ENCODE data around the gene ARFGAP1. TPM values are rescaled to one million over a fixed set of nuclear protein-coding genes. Genes with fewer than 3 reads are reported as not detected.

Gene ARFGAP1
- total RNA-seq, 3 donors from 2014 or later (not counting 1 experiment from before 2014, with no cell fraction given), result 118 to 138 (median 127) TPM

DNA sequence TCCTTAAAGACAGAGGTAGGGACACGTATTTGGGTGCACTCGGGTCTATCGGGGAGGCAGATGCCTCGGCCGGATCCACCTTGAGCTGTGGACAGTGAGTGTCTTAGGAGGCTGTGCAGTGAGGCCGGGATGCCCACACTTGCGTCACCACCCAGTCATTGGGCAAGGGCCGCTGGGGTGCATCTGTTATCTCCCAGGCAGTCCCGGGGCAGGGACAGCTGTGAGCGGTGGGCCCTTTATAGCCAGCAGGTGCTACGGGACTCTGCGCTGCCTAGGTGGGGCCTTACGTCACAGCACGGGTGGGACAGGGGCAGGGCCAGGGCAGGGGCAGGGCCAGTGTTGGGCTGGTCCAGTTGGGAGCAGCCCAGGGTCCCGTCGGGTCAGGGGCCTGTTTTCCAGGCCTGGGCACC lies 19.7 kb downstream of the ARFGAP1 start:
- no peaks in the 10 kb centered on the region for H3K4me1 Mint-ChIP-seq
- TF ChIP-seq, protein P1, sequence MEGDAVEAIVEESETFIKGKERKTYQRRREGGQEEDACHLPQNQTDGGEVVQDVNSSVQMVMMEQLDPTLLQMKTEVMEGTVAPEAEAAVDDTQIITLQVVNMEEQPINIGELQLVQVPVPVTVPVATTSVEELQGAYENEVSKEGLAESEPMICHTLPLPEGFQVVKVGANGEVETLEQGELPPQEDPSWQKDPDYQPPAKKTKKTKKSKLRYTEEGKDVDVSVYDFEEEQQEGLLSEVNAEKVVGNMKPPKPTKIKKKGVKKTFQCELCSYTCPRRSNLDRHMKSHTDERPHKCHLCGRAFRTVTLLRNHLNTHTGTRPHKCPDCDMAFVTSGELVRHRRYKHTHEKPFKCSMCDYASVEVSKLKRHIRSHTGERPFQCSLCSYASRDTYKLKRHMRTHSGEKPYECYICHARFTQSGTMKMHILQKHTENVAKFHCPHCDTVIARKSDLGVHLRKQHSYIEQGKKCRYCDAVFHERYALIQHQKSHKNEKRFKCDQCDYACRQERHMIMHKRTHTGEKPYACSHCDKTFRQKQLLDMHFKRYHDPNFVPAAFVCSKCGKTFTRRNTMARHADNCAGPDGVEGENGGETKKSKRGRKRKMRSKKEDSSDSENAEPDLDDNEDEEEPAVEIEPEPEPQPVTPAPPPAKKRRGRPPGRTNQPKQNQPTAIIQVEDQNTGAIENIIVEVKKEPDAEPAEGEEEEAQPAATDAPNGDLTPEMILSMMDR (IDR thresholded peaks at IDR 0.05), result no peak
- DNase-seq (no peak), ATAC-seq (no peak)
- no peak overlapping the region for H3K27ac Mint-ChIP-seq
- H3K27me3 Mint-ChIP-seq (ENCODE audit: low read depth in 2 of 2), result peaks cover 0 to 4% of the 10 kb centered on the region in 2 donors
- H3K36me3 Mint-ChIP-seq, result no peaks in the 10 kb centered on the region
- no peak overlapping the region for H3K4me3 Mint-ChIP-seq
- intact Hi-C loops (cut with micrococcal nuclease), result no loop called here
- H3K9me3 Mint-ChIP-seq, result no peaks in the 10 kb centered on the region
- Histone ChIP-seq H3K36me3 (ENCODE audit: control insufficient read depth, insufficient read depth, low read length) (peaks cover 2% of the 10 kb centered on the region), H3K27ac (ENCODE audit: low read length) (no peak overlapping the region), H3K4me3 (ENCODE audit: low read length) (no peak overlapping the region), H3K4me1 (ENCODE audit: control insufficient read depth, insufficient read depth, low read length) (peaks cover 5% of the 10 kb centered on the region), H3K27me3 (ENCODE audit: control insufficient read depth, insufficient read depth, low read length) (no peaks in the 10 kb centered on the region), H3K9me3 (ENCODE audit: control insufficient read depth, insufficient read depth, low read length) (no peaks in the 10 kb centered on the region)
- WGBS (ENCODE audit: insufficient coverage), result 89% methylated on average over 16 of the region's 16 CpGs

DNA sequence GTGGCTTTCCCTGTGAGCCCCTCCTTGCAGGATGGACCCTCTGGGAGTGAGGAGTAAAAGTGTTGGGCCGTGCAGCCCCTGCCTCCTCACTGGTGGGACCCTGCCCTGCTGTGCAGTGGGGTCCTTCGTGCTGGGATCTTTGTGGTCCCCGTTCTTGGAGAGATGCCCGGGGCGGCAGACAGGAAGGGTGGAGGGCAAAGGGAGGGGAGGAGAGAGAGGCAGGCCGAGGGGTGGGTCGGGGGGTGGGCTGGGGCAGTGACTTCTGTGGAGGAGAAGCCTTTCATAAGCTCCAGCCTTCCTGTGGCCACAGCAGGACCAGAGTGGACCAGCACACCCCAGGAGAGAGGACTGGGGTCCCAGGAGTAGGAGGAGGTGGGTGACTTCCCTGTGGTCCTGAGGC lies 20.3 kb downstream of the ARFGAP1 start, which contains the start of gene COL20A1:
TSS of gene COL20A1 (plus strand) at position 283 of the 400 bp plus-strand sequence. CDS start 1,922 bp downstream, outside the sequence.
- H3K9me3 Mint-ChIP-seq, result no peaks in the 10 kb centered on the region
- no peaks in the 10 kb centered on the region for H3K9me3 ChIP-seq (ENCODE audit: control insufficient read depth, insufficient read depth, low read length)
- ATAC-seq (no peak), DNase-seq (no peak)
- WGBS (ENCODE audit: insufficient coverage), result 25% methylated on average over 7 of the region's 7 CpGs
- peaks cover 5% of the 10 kb centered on the region for H3K4me1 ChIP-seq (ENCODE audit: control insufficient read depth, insufficient read depth, low read length)
- H3K4me3 Mint-ChIP-seq, result no peak within 1 kb of the TSS
- no peaks in the 10 kb centered on the region for H3K4me1 Mint-ChIP-seq
- no peak within 1 kb of the TSS for H3K27ac ChIP-seq (ENCODE audit: low read length)
- H3K27me3 Mint-ChIP-seq (ENCODE audit: low read depth in 2 of 2), result peaks cover 0 to 4% of the 10 kb centered on the region in 2 donors
- no peaks in the 10 kb centered on the region for H3K27me3 ChIP-seq (ENCODE audit: control insufficient read depth, insufficient read depth, low read length)
- no peaks in the 10 kb centered on the region for H3K36me3 Mint-ChIP-seq
- H3K27ac Mint-ChIP-seq, result no peak within 1 kb of the TSS
- H3K36me3 ChIP-seq (ENCODE audit: control insufficient read depth, insufficient read depth, low read length), result peaks cover 2% of the 10 kb centered on the region
- TF ChIP-seq, protein P1 (IDR thresholded peaks at IDR 0.05), result no peak
- H3K4me3 ChIP-seq (ENCODE audit: low read length), result no peak within 1 kb of the TSS
- intact Hi-C loops (cut with micrococcal nuclease), result no loop called here

DNA sequence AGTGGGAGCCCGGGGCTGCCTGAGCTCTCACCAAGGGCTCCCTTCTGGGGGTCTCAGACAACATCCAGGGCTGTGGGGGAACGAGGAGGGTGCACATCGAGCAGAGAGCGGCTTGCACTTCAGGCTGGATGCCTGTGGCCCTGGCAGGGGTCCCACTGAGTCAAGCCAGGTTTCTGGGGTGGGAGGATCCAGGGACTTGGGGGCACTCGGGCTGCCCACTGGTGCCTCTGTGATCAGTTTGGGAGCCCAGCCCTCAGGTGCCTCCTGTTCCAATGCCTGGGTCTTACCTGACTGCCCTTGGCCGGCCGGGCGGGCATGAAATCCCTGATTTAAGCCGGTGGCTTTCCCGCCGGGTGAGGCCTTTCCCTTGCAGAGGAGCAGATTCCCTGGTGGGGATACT lies 20.8 kb downstream of the ARFGAP1 start:
- Histone ChIP-seq H3K36me3 (ENCODE audit: control insufficient read depth, insufficient read depth, low read length) (no peaks in the 10 kb centered on the region), H3K9me3 (ENCODE audit: control insufficient read depth, insufficient read depth, low read length) (no peaks in the 10 kb centered on the region), H3K27ac (ENCODE audit: low read length) (no peak overlapping the region), H3K27me3 (ENCODE audit: control insufficient read depth, insufficient read depth, low read length) (no peaks in the 10 kb centered on the region), H3K4me1 (ENCODE audit: control insufficient read depth, insufficient read depth, low read length) (peaks cover 5% of the 10 kb centered on the region), H3K4me3 (ENCODE audit: low read length) (no peak overlapping the region)
- intact Hi-C loops (cut with micrococcal nuclease), result no loop called here
- H3K9me3 Mint-ChIP-seq, result no peaks in the 10 kb centered on the region
- TF ChIP-seq, protein P1 (IDR thresholded peaks at IDR 0.05), result no peak
- WGBS (ENCODE audit: insufficient coverage), result 81% methylated on average over 11 of the region's 11 CpGs
- H3K27ac Mint-ChIP-seq, result no peak overlapping the region
- H3K27me3 Mint-ChIP-seq (ENCODE audit: low read depth in 2 of 2), result peaks cover 0 to 4% of the 10 kb centered on the region in 2 donors
- DNase-seq, result no peak
- no peak overlapping the region for H3K4me3 Mint-ChIP-seq
- no peaks in the 10 kb centered on the region for H3K4me1 Mint-ChIP-seq
- no peaks in the 10 kb centered on the region for H3K36me3 Mint-ChIP-seq
- no peak for ATAC-seq

DNA sequence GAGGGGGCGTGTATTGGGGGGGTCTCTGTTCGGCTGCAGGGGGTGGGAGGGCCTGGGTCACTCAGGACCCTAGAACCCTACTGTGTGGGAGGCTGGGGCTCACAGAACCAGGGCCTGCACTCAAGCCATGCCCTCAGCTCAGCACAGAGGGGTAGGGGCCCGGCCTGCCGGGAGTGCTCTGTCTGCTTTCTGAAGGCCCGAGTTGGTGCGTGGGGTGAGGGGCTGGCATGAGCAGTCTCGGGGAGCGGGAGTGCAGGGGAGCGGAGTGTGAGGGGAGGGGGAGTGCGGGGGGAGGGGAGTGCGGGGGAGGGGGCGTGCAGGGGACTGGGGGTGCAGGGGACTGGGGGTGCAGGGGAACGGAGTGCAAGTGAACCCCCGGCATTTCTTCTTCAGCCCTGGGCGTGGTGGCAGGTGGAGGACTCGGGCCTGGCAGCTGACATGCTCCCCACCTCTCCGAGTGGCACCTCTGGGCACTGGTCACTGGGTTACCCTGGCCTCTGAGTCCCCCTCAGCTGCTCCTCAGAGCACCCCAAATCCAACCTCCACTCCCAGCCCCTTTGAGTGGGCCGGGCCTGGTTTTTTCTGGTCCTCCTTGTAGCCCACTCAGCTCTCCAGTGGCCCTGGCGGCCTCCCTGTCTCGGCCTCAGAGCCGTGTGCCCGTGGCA lies 21.4 kb downstream of the ARFGAP1 start:
- intact Hi-C loops (cut with micrococcal nuclease), result no loop called here
- Mint-ChIP-seq H3K9me3 (no peaks in the 10 kb centered on the region), H3K27me3 (ENCODE audit: low read depth in 2 of 2) (peaks cover 0 to 5% of the 10 kb centered on the region in 2 donors), H3K4me3 (no peak overlapping the region), H3K36me3 (no peaks in the 10 kb centered on the region), H3K4me1 (no peaks in the 10 kb centered on the region), H3K27ac (no peak overlapping the region)
- Histone ChIP-seq H3K4me3 (ENCODE audit: low read length) (no peak overlapping the region), H3K27me3 (ENCODE audit: control insufficient read depth, insufficient read depth, low read length) (no peaks in the 10 kb centered on the region), H3K27ac (ENCODE audit: low read length) (no peak overlapping the region), H3K36me3 (ENCODE audit: control insufficient read depth, insufficient read depth, low read length) (no peaks in the 10 kb centered on the region), H3K4me1 (ENCODE audit: control insufficient read depth, insufficient read depth, low read length) (peaks cover 5% of the 10 kb centered on the region), H3K9me3 (ENCODE audit: control insufficient read depth, insufficient read depth, low read length) (no peaks in the 10 kb centered on the region)
- WGBS (ENCODE audit: insufficient coverage), result 73% methylated on average over 16 of the region's 22 CpGs
- TF ChIP-seq, protein P1 (IDR thresholded peaks at IDR 0.05), result no peak
- DNase-seq (no peak), ATAC-seq (no peak)
